ENCODE data around the gene RGS7.

- TF ChIP-seq CTCF (IDR thresholded peaks at IDR 0.05) (no peak), POLR2A (IDR thresholded peaks at IDR 0.05) (no peak)
Measured at GRCh38 chr1:241081473-241081872, 275.5 kb downstream of the RGS7 start.

Measured in body of pancreas (tissue), 4 donors.